ENCODE measurements around the gene PTPRM. TPM values are rescaled to one million over a fixed set of nuclear protein-coding genes. Genes with fewer than 3 reads are reported as not detected.

PTPRM gene
- total and polyA plus RNA-seq, 2 donors (not counting 3 experiments of a cell fraction or from before 2014, with no cell fraction given) = 37.4 to 43.7 TPM

GRCh38 chr18:7809978-7810377 is 242.9 kb downstream of the PTPRM start:
- intact Hi-C loops (cut with micrococcal nuclease) (no loop called here), dilution Hi-C loops (cut with MboI; ENCODE audit: extremely low pct_ligation_motif_present, low sequenced_read_pairs) (no loop called here)
- Histone ChIP-seq H3K4me2 (ENCODE audit: insufficient read depth, low read length) (no peak overlapping the region), H3K36me3 (ENCODE audit: control insufficient read depth in 2 of 2, extremely low read depth in 1 of 2, insufficient read depth in 2 of 2, low read length in 2 of 2) (no peaks in the 10 kb centered on the region), H3K27ac (ENCODE audit: insufficient read depth, low read depth, low read length) (no peak overlapping the region), H3K4me1 (ENCODE audit: control insufficient read depth, extremely low read depth, insufficient read depth, low read length) (no peaks in the 10 kb centered on the region), H3K4me3 (replicated peaks in 1 of 3; ENCODE audit: insufficient read depth in 1 of 3, low read depth in 1 of 3, low read length in 3 of 3) (no peak overlapping the region), H4K20me1 (replicated peaks; ENCODE audit: control insufficient read depth, extremely low read depth, insufficient read depth, low read length) (no peaks in the 10 kb centered on the region), H2AFZ (ENCODE audit: low read depth, low read length) (no peak overlapping the region), H3K9me3 (replicated peaks; ENCODE audit: control insufficient read depth, insufficient read depth, low read length) (peaks cover under 1% of the 10 kb centered on the region), H3K27me3 (ENCODE audit: control insufficient read depth in 2 of 2, insufficient read depth in 2 of 2, low read length in 2 of 2) (no peaks in the 10 kb centered on the region), H3K9ac (replicated peaks; ENCODE audit: extremely low read depth, insufficient read depth, low read length) (no peak overlapping the region), H3K9me1 (replicated peaks; ENCODE audit: control insufficient read depth, extremely low read depth, insufficient read depth, low read length) (no peaks in the 10 kb centered on the region), H3K79me2 (ENCODE audit: control insufficient read depth, insufficient read depth, low read length) (no peaks in the 10 kb centered on the region)
- no peak for TF ChIP-seq POLR2A (IDR thresholded peaks at IDR 0.05; ENCODE audit: low read depth, low read length)
- TF ChIP-seq MAX (IDR thresholded peaks at IDR 0.05; ENCODE audit: insufficient read depth, insufficient read length) = no peak
- TF ChIP-seq GATA2 (IDR thresholded peaks at IDR 0.05; ENCODE audit: insufficient read depth, insufficient read length, low read depth, low read length) = no peak
- TF ChIP-seq FOS (IDR thresholded peaks at IDR 0.05; ENCODE audit: borderline replicate concordance, insufficient read depth, low read length) = no peak
- no peak for TF ChIP-seq EZH2 (IDR thresholded peaks at IDR 0.05; ENCODE audit: borderline replicate concordance, low read depth, low read length, severe bottlenecking)
- no peak for TF ChIP-seq POLR2AphosphoS5 (IDR thresholded peaks at IDR 0.05; ENCODE audit: insufficient read depth, low read depth, low read length)
- TF ChIP-seq JUN (IDR thresholded peaks at IDR 0.05; ENCODE audit: borderline replicate concordance, insufficient read depth, insufficient read length, low read depth) = no peak
- no peak for TF ChIP-seq MYC (IDR thresholded peaks at IDR 0.05; ENCODE audit: low read depth, low read length)
- TF ChIP-seq CTCF (IDR thresholded peaks at IDR 0.05; ENCODE audit: extremely low read depth in 1 of 2, insufficient read depth in 1 of 2, low read depth in 1 of 2, low read length in 2 of 2) = no peak
- BruUV-seq (replicated peaks) = no TSS peak
- FAIRE-seq (no peak), DNase-seq (ENCODE audit: low read depth, low spot score) (no peak)
- POLR2A ChIA-PET = no interaction called here
- CTCF ChIA-PET = interaction anchor here (0.9 to 1.7 kb wide), 2 partner anchors 9 to 10 kb away, joined by 3 to 4 read pairs; no protein-coding TSS in a partner anchor

All from endothelial cell of umbilical vein (primary cell).